Suprapubic skin (tissue), 3 donors: ENCODE data around the gene PUS3.

Experiments used
- CTCF ChIP-seq, 2 donors: fragments of 200-600 bp in 1 of 2; fragments of 450-650 bp in 1 of 2; sonication (generic) in 1 of 2; IDR thresholded peaks; one replicate each; pipeline ENCODE4 v1.5.1; 2016 to 2019; ENCODE audit warnings: antibody characterized with exemption in 2 of 2, mild to moderate bottlenecking in 1 of 2, moderate library complexity in 1 of 2
- EP300 ChIP-seq: sonication (generic); formaldehyde crosslinking; IDR thresholded peaks from one replicate; pipeline ENCODE4 v1.6.1; 2017; ENCODE audit warnings: antibody characterized with exemption
- POLR2A ChIP-seq, 2 donors: fragments of 450-650 bp; IDR thresholded peaks; one replicate each; pipeline ENCODE4 v1.6.1; 2017; ENCODE audit warnings: antibody characterized with exemption in 2 of 2, mild to moderate bottlenecking in 2 of 2, moderate library complexity in 2 of 2

GRCh38 chr11:125931668-125932067 is 28.7 kb upstream of the PUS3 start:
- no peak for TF ChIP-seq POLR2A (IDR thresholded peaks at IDR 0.05)
- no peak for TF ChIP-seq CTCF (IDR thresholded peaks at IDR 0.05)
- TF ChIP-seq EP300: no peak
